Measurements from ENCODE around the gene CFAP298. TPM values are rescaled to one million over a fixed set of nuclear protein-coding genes. Genes with fewer than 3 reads are reported as not detected.
"Not testable (repeated sequence)": the region's sequence is repeated elsewhere in the genome, so short reads cannot be mapped to it uniquely, and the experiment has no call there.

The CFAP298 gene
- total RNA-seq, 1 donor from 2014 or later, result 27.4 TPM

DNA sequence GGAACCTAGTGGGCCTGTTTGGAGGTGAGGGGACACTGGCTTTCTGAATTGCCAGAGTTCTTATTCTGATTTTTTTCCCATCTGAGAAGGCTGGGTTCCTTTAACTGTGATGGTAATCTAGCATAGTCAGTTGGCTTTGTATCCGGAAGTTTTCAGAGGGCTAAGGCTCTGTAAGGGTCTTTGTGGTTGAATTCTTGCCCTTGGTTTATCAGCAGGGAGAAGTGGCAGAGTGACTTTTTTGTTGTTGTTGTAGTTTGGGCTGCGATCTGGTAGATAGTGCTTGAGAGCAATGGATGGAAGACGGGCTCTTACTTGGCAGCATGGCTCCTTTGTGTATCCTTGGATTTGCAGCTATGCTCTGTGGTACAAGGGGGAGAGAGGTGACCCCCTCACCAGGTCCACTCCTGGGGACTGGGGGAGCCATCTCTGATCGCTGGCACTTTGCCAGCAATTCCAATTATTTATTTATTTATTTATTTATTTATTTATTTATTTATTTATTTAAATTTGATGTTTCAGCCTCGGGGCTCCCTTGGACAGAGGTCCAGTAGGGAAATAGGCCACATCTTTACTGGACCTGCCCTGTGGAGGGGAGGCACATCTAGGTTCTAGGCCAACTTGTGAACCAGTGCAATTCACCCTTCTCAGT lies 45.3 kb downstream of the CFAP298 start:
- no peak for DNase-seq (ENCODE audit: low read depth in 2 of 2)

DNA sequence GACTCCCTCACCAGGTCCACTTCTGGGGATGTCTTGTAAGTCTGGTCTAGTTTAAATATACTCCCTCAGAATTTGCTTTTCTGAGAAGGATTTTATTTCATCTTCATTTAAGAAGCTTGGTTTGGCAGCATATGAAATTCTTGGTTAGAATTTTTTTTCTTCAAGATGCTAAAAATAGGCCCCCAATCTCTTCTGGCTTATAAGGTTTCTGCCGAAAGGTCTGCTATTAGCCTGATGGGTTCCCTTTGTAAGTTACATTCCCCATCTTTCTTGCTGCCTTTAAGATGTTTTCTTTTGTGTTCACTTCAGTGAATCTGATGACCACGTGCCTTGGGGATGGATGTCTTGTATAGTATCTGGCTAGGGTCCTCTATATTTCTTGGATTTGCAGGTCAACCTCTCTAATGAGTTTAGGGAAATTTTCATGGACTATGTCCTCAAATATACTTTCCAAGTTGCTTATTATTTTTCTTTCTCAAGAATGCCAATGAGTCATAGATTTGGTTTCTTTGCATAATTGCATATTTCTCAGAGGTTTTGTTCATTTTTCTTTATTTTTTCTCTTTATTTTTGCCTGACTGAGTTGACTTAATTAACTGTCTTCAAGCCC lies 46.2 kb downstream of the CFAP298 start:
- no peak for DNase-seq (ENCODE audit: low read depth in 2 of 2)

DNA sequence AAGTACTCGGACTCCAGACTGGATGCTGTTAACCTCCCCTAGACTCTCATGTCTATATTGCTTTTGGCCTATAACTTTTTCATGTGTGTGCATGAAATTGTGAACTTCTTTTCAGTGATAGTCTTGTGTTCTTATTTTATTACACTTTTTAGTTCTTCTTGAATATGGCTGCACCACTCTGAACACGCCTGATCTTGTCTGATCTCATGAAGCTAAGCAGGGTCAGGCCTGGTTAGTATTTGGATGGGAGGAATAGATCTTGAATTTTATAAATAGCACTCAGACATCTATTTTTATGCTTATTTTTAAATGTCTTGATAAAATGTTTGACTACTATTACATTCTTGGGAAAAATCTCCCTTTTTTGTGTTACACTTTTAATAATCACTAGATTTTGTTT lies 49.3 kb downstream of the CFAP298 start:
- no peak for DNase-seq (ENCODE audit: low read depth in 2 of 2)

DNA sequence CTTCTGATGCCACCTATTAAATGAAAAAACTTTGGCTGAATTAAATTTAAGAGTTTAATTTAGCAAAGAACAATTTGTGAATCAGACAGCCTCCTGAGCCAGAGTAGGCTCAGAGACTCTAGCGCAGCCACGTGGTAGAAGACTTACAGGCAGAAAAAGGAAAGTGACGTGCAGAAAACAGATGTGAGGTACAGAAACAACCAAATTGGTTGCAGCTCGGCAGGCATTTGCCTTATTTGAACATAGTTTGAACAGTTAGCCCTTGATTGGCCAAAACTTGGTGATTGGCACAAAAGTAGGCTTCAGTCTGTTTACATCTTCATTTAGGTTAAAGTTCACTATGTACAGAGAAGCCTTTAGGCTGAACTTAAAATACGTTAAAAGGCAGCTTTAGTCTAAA lies 49.8 kb downstream of the CFAP298 start:
- peak; percentile 79 to 85 for DNase-seq (ENCODE audit: low read depth in 2 of 2)

DNA sequence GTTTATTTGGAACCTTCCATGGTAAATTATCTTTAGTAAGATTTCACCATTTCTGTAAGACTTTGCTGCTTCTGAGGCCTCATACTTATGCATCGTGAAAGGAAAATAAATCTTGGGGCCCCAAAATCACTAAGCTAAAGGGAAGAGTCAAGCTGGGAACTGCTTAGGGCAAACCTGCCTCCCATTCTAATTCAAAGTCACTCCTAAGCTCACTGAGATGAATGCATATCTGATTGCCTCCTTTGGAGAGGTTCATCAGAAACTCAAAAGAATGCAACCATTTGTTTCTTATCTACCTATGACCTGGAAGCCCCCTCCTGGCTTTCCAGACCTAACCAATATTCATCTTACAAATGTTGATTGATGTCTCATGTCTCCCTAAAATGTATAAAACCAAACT lies 50.7 kb downstream of the CFAP298 start:
- DNase-seq (ENCODE audit: low read depth in 2 of 2), result not testable (repeated sequence)

DNA sequence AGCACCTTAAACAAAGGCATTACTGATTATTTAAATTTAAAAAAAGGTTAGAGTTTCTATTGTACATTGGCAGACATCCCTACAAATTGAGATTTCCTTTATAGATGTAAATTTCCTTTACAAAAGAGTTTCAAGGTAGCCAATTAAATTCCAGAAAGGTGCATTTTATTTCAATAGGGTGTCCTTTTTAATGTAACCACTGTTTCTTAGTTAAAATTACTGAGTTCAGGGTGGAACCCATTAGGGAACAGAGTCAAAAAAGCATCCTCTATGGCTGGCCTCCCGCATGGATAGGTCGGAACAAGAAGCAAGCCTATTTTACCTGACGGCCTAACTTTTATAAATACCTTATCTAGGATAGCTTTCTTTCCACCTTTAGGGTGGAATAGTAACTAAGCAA lies 51.3 kb downstream of the CFAP298 start:
- DNase-seq (ENCODE audit: low read depth in 2 of 2), result no peak

DNA sequence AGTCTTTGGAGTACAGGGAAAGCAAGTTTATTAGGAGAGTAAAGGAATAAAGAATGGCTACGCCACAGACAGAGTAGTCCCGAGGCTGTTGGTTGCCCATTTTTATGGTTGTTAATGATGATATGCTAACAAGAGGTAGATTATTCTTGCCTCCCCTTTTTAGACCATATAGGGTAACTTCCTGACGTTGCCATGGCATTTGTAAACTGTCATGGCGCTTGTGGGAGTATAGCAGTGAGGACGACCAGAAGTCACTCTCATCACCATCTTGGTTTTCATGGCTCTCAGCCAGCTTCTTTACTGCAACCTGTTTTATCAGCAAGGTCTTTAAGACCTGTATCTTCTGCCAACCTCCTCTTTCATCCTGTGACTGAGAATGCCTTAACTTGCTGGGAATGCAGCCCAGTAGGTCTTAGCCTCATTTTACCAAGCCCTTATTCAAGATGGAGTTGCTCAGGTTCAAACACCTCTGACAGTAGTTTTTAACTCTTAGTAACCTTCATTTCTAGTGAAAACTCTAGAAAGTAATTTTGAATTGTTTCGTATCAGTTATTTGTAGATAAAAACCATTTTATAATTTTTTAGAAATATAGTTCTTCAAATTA lies 53.1 kb downstream of the CFAP298 start:
- no peak for DNase-seq (ENCODE audit: low read depth in 2 of 2)

DNA sequence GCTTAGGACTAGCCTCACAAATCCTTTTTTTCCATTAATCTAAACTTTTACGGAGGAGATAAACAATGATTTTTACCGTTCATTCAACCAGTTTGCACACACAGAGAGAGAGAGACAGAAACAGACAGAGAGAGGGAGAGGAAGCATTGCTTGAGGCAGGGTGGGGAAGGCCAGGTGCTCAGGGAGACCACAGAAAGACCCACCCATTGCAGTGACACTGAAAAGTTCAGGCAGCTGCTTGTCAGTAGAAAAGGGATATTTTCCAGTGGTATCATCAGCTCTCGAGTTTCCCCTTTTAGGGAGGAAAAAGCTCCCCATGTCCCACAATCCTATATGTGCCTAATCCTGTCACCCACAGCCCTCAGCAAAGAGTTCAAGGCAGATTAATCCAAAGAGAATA lies 54.1 kb downstream of the CFAP298 start:
- DNase-seq (ENCODE audit: low read depth in 2 of 2), result no peak

DNA sequence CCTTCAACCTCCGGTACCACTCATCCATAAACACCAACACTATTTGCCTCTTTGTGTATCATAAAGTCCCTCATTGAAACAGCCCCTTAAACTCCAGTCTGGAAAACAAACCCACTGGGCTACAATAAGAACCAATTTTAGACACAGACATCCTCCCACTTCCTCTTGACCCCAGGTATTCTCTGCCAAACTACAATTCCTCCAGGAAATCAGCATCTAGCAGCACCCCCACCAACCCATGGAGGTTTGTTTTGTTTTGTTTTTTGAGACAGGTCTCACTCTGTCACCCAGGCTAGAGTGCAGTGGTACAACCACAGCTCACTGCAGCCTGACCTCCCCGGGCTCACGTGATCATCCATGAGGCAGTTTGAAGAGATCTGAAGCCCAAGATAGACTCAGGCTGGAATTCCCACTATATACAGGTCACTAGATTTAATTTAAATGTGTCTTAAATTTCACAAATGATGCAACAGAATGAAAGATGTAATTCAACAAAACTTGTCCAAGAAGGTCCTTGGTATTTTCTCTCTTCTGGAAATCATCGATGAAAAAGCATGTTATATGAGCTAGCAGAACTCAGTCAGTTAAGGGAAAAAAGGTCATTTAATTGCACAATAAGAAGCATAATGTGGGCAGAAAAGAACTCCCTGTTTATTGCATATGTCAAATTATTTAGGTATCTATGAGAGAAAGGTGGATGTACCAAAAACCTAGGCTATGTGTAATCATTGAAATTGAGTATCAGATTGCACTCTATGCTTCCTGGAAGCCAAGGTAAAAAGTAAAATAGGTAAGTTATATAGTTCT lies 57.1 kb downstream of the CFAP298 start:
- DNase-seq (ENCODE audit: low read depth in 2 of 2), result no peak

DNA sequence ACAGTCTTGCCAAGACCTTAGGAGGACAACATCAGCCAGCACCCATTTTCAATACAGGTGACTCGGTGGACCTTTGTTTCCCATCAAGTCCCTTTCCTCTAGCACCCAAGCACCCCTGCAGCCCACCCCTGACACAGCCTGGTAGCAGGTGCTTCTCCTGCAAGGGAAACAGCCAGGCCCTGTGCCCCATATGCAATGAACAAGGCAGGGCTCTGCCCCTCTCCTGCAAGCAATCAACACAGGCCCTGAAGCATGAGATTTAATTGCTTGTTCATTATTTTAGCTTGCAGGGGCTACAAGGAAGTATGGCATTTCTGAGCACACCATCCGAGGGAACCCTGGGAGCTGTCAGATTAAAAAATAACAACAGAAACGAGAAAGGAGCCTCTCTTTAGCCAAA lies 62.3 kb downstream of the CFAP298 start:
- DNase-seq (ENCODE audit: low read depth in 2 of 2), result no peak

DNA sequence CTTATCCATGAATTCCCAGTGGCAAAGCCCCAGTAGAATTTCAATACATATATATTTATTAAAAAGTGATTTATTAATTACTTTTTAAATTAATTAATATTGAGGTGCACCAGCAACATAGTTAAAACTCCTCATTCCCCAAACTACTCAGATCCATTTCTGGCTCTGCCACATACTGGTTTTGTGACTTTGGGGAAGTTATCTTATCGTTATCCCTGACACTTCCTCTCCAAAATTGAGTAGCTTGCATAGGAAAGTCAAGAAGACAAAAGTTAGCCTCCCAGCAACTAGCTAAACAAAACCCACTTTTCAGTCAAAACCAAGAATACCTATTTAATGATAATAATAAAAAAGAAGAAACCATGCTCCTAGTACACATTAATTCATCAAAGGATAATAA lies 62.7 kb downstream of the CFAP298 start:
- no peak for DNase-seq (ENCODE audit: low read depth in 2 of 2)

Other genes with a start within 250 kb of the CFAP298 start
- 12.6 and 16.5 TPM in 2 replicates for gene URB1, start 219.4 kb downstream of the CFAP298 start, total RNA-seq
- 13.5 and 13.7 TPM in 2 replicates for gene EVA1C, start 199.7 kb downstream of the CFAP298 start, total RNA-seq
- gene TCP10L, start 26.9 kb downstream of the CFAP298 start, total RNA-seq, result 0.20 and 0.44 TPM in 2 replicates
- 7.0 and 7.7 TPM in 2 replicates for gene SYNJ1, start 115.6 kb upstream of the CFAP298 start, total RNA-seq
- 9.8 and 13.5 TPM in 2 replicates for gene PAXBP1, start 159.4 kb upstream of the CFAP298 start, total RNA-seq

All from lung microvascular endothelial cell (primary cell).